ENCODE results near the gene TRAPPC10. TPM values are rescaled to one million over a fixed set of nuclear protein-coding genes. Genes with fewer than 3 reads are reported as not detected.

The TRAPPC10 gene
- total and polyA plus RNA-seq, 10 of the 15 experiments (the other 5 are each of a cell fraction or from before 2014, with no cell fraction given) = 1.1 to 39.6 (median 28.2) TPM

DNA sequence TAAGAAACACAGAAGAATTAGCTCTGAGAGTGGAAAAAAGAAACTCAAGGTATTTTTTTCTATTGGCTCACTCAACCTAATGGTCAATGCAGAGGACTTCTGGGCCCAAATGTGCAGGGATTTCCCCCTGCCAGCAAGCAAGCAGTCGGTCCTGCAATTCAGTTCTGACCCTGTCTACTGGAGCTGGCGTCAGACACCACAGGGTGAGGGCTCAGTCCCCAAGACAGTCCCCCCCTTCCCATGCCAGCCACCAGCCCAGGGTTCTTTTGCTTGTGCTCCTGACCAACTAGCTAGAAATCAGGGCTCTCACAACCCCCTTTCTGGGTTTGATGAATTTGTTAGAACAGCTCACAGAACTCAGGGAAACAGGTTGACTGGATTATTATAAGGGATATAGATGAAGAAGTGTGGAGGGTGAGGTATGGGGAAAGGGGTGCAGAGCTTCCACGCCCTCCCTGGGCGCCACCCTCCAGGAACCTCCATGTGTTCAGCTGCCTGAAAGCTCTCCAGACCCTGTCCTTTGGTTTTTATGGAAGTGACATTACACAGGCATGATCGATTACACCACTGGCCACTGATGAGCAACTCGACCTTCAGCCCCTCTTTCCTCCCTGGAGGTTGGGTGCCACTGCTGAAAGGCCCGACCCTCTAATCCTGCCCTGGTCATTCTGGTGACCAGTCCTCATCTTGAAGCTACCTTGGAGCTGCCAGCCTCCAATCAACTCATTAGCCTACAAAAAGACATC is 72.6 kb downstream of the TRAPPC10 start:
- ChIA-PET POLR2A (no interaction called here), CTCF (interaction anchor here (1.0 to 1.7 kb wide), 2 partner anchors 27 to 71 kb away, joined by 3 to 5 read pairs; no protein-coding TSS in a partner anchor), SMC1A (ENCODE audit: uncharacterized antibody, unreplicated experiment) (interaction anchor here (0.6 to 2.4 kb wide), 2 partner anchors 10 to 239 kb away, joined by 3 to 6 read pairs; no protein-coding TSS in a partner anchor), RAD21 (ENCODE audit: unreplicated experiment) (no interaction called here)
- peaks cover 45 to 52% of the 10 kb centered on the region in 2 experiments for H3K36me3 ChIP-seq (ENCODE audit: control insufficient read depth in 2 of 2, insufficient read depth in 2 of 2, low read length in 1 of 2)
- no peaks in the 10 kb centered on the region for H3K27me3 ChIP-seq (replicated peaks in 1 of 2; ENCODE audit: control insufficient read depth in 2 of 2, insufficient read depth in 2 of 2, low read length in 1 of 2)
- H3K4me2 ChIP-seq (ENCODE audit: control insufficient read depth, insufficient read depth) = no peak overlapping the region
- no peaks in the 10 kb centered on the region for H3K79me2 ChIP-seq (ENCODE audit: control insufficient read depth, insufficient read depth, low read length)
- H3K27ac ChIP-seq (ENCODE audit: control insufficient read depth, insufficient read depth) = no peak overlapping the region
- WGBS (ENCODE audit: insufficient coverage, insufficient replicate concordance, low lambda C conversion rate, missing lambda C conversion rate) = 88% methylated on average over 7 of the region's 7 CpGs
- ATAC-seq (no peak), DNase-seq (ENCODE audit: low read depth, low spot score) (no peak), FAIRE-seq (no peak)
- peaks cover 5% of the 10 kb centered on the region; the same call in 1 of the 2 replicates for H4K20me1 ChIP-seq (ENCODE audit: control insufficient read depth, insufficient read depth)
- no peaks in the 10 kb centered on the region for H3K4me1 ChIP-seq (ENCODE audit: control insufficient read depth, insufficient read depth, low read length)
- H3K4me3 ChIP-seq = no peak overlapping the region
- no peak overlapping the region for H3K9ac ChIP-seq (ENCODE audit: control insufficient read depth, insufficient read depth, low read length)
- H2AFZ ChIP-seq (ENCODE audit: control insufficient read depth, low read depth, low read length) = no peak overlapping the region
- BruUV-seq (replicated peaks) = no TSS peak
- intact Hi-C loops (cut with micrococcal nuclease; ENCODE audit: unreplicated experiment) = no loop called here
- H3K9me3 ChIP-seq (replicated peaks; ENCODE audit: control insufficient read depth, insufficient read depth, low read length) = no peaks in the 10 kb centered on the region
- no peak for TF ChIP-seq RELA (IDR thresholded peaks at IDR 0.05; ENCODE audit: borderline replicate concordance, partially characterized antibody)
- TF ChIP-seq ASH2L (IDR thresholded peaks at IDR 0.05; ENCODE audit: borderline replicate concordance, low read depth) = no peak
- TF ChIP-seq, protein P1, sequence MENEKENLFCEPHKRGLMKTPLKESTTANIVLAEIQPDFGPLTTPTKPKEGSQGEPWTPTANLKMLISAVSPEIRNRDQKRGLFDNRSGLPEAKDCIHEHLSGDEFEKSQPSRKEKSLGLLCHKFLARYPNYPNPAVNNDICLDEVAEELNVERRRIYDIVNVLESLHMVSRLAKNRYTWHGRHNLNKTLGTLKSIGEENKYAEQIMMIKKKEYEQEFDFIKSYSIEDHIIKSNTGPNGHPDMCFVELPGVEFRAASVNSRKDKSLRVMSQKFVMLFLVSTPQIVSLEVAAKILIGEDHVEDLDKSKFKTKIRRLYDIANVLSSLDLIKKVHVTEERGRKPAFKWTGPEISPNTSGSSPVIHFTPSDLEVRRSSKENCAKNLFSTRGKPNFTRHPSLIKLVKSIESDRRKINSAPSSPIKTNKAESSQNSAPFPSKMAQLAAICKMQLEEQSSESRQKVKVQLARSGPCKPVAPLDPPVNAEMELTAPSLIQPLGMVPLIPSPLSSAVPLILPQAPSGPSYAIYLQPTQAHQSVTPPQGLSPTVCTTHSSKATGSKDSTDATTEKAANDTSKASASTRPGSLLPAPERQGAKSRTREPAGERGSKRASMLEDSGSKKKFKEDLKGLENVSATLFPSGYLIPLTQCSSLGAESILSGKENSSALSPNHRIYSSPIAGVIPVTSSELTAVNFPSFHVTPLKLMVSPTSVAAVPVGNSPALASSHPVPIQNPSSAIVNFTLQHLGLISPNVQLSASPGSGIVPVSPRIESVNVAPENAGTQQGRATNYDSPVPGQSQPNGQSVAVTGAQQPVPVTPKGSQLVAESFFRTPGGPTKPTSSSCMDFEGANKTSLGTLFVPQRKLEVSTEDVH (IDR thresholded peaks at IDR 0.05; ENCODE audit: low read depth, partially characterized antibody) = no peak
- TF ChIP-seq SIN3A (IDR thresholded peaks at IDR 0.05; ENCODE audit: low read depth, low read length) = no peak
- TF ChIP-seq, protein P2, sequence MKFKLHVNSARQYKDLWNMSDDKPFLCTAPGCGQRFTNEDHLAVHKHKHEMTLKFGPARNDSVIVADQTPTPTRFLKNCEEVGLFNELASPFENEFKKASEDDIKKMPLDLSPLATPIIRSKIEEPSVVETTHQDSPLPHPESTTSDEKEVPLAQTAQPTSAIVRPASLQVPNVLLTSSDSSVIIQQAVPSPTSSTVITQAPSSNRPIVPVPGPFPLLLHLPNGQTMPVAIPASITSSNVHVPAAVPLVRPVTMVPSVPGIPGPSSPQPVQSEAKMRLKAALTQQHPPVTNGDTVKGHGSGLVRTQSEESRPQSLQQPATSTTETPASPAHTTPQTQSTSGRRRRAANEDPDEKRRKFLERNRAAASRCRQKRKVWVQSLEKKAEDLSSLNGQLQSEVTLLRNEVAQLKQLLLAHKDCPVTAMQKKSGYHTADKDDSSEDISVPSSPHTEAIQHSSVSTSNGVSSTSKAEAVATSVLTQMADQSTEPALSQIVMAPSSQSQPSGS (IDR thresholded peaks at IDR 0.05; ENCODE audit: low read length) = no peak
- TF ChIP-seq POU2F2 (IDR thresholded peaks at IDR 0.05; ENCODE audit: borderline replicate concordance, low read depth, low read length) = no peak
- TF ChIP-seq GATAD2B (conservative IDR thresholded peaks at IDR 0.05; ENCODE audit: low read depth) = no peak
- in situ Hi-C loops (cut with MboI) = no loop called here

Measured in GM12878 (cell line).